Glutamatergic neuron (in vitro differentiated cells): Measurements from ENCODE around the gene CLK3. TPM values are rescaled to one million over a fixed set of nuclear protein-coding genes. Genes with fewer than 3 reads are reported as not detected.

Experiments
- DNase-seq: peaks from one replicate; pipeline ENCODE4 v3.0.0; 2022
- H3K27ac Mint-ChIP-seq: one replicate; pipeline ENCODE4 v1.8.0; 2020; ENCODE audit warnings: mild to moderate bottlenecking, mixed read lengths, inconsistent platforms; ENCODE audit not compliant: unreplicated experiment
- H3K27me3 Mint-ChIP-seq: one replicate; pipeline ENCODE4 v1.8.0; 2020; ENCODE audit warnings: mild to moderate bottlenecking, moderate library complexity, mixed read lengths, inconsistent platforms; ENCODE audit not compliant: unreplicated experiment
- H3K36me3 Mint-ChIP-seq: one replicate; pipeline ENCODE4 v1.8.0; 2020; ENCODE audit warnings: mild to moderate bottlenecking, mixed read lengths, inconsistent platforms; ENCODE audit not compliant: unreplicated experiment
- H3K4me1 Mint-ChIP-seq: one replicate; pipeline ENCODE4 v1.8.0; 2020; ENCODE audit warnings: mild to moderate bottlenecking, low read depth, mixed read lengths, inconsistent platforms; ENCODE audit not compliant: unreplicated experiment
- H3K4me3 Mint-ChIP-seq: one replicate; pipeline ENCODE4 v1.8.0; 2020; ENCODE audit warnings: mild to moderate bottlenecking, mixed read lengths, inconsistent platforms; ENCODE audit not compliant: unreplicated experiment
- H3K9me3 Mint-ChIP-seq: one replicate; pipeline ENCODE4 v1.8.0; 2020; ENCODE audit warnings: mild to moderate bottlenecking, moderate library complexity, mixed read lengths, inconsistent platforms; ENCODE audit not compliant: unreplicated experiment
- CTCF ChIP-seq: fragments of 200-600 bp; sonication (generic); IDR thresholded peaks from one replicate; pipeline ENCODE4 v1.5.0; 2021; ENCODE audit not compliant: partially characterized antibody, unreplicated experiment
- total RNA-seq: library from RNA; stranded (reverse); fragmentation: NEBNext Ultra II Directional; extraction: Animal tissue kit (Norgen Biotek cat#: 25700); gene quantifications from one replicate; pipeline ENCODE4 v1.2.1, GENCODE V29; 2021; ENCODE audit not compliant: unreplicated experiment

Gene CLK3
- total RNA-seq, 1 donor from 2014 or later, result 99.7 TPM

- TF ChIP-seq CTCF, result no peak
- Mint-ChIP-seq H3K27ac (no peak overlapping the region), H3K4me1 (peaks cover 10% of the 10 kb centered on the region), H3K36me3 (peaks cover 6% of the 10 kb centered on the region), H3K4me3 (no peak overlapping the region), H3K27me3 (peaks cover 7% of the 10 kb centered on the region), H3K9me3 (peaks cover 7% of the 10 kb centered on the region)
- DNase-seq, result no peak
Observed at GRCh38 chr15:74603026-74603788, 12.4 kb upstream of the CLK3 start.

GRCh38 chr15:74603789-74604705 lies 11.6 kb upstream of the CLK3 start:
- no peak for TF ChIP-seq CTCF
- Mint-ChIP-seq H3K27ac (no peak overlapping the region), H3K4me1 (peaks cover 7% of the 10 kb centered on the region), H3K9me3 (peaks cover 4% of the 10 kb centered on the region), H3K27me3 (peaks cover 8% of the 10 kb centered on the region), H3K36me3 (peaks cover 6% of the 10 kb centered on the region), H3K4me3 (no peak overlapping the region)
- DNase-seq, result no peak

GRCh38 chr15:74604983-74605794 lies 10.4 kb upstream of the CLK3 start:
- H3K4me1 Mint-ChIP-seq, result peaks cover 15% of the 10 kb centered on the region
- peaks cover 6% of the 10 kb centered on the region for H3K36me3 Mint-ChIP-seq
- H3K9me3 Mint-ChIP-seq, result peaks cover 4% of the 10 kb centered on the region
- no peak overlapping the region for H3K4me3 Mint-ChIP-seq
- DNase-seq, result no peak
- peaks cover 6% of the 10 kb centered on the region for H3K27me3 Mint-ChIP-seq
- no peak for TF ChIP-seq CTCF
- no peak overlapping the region for H3K27ac Mint-ChIP-seq

GRCh38 chr15:74605795-74606150 lies 9.9 kb upstream of the CLK3 start:
- peaks cover 6% of the 10 kb centered on the region for H3K27me3 Mint-ChIP-seq
- TF ChIP-seq CTCF, result no peak

More at GRCh38 chr15:74605795-74606150, 9.9 kb upstream of the CLK3 start:
- Mint-ChIP-seq H3K36me3 (peaks cover 6% of the 10 kb centered on the region), H3K4me1 (peaks cover 15% of the 10 kb centered on the region), H3K9me3 (peaks cover 4% of the 10 kb centered on the region), H3K27ac (no peak overlapping the region), H3K4me3 (no peak overlapping the region)
- DNase-seq, result no peak
